Astrocyte of the spinal cord (primary cell): Measurements from ENCODE around the gene TSPAN31.

ENCODE experiments used
- DNase-seq: peaks from one replicate; pipeline ENCODE4 v3.0.0; 2011; ENCODE audit warnings: low read depth, low spot score
- H3K4me3 ChIP-seq: 2 replicates; pipeline ENCODE4 v1.5.1; 2011; ENCODE audit warnings: low read depth, mild to moderate bottlenecking, low read length, moderate library complexity
- in situ Hi-C: cut with HindIII; loops from 2 replicates; pipeline ENCODE4 v1.10.0; 2017; ENCODE audit warnings: low sequenced_read_pairs
- TF ChIP-seq, protein P1 (sequence below): IDR thresholded peaks from 2 replicates; pipeline ENCODE4 v1.5.1; 2012; ENCODE audit warnings: low read depth, mild to moderate bottlenecking, low read length, inconsistent platforms

TSPAN31 gene

DNA sequence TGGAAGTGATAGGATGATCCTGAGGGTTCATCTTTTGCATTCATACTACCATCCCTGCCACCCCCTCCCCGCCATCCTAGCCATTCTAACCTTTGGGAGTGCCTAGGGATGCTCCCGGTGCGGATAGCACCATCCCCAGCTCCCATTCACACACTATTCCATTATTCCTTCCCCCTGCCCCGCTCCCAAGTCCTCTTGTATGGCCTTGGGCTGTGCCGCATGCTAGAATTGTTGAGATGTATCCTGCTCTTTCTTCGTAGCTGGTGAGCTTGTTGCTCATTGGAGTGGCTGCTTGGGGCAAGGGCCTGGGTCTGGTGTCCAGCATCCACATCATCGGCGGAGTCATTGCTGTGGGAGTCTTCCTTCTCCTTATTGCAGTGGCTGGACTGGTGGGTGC is 644 bp downstream of the TSPAN31 start:
- no peak for DNase-seq
- in situ Hi-C loops, result no loop called here
- TF ChIP-seq, protein P1, sequence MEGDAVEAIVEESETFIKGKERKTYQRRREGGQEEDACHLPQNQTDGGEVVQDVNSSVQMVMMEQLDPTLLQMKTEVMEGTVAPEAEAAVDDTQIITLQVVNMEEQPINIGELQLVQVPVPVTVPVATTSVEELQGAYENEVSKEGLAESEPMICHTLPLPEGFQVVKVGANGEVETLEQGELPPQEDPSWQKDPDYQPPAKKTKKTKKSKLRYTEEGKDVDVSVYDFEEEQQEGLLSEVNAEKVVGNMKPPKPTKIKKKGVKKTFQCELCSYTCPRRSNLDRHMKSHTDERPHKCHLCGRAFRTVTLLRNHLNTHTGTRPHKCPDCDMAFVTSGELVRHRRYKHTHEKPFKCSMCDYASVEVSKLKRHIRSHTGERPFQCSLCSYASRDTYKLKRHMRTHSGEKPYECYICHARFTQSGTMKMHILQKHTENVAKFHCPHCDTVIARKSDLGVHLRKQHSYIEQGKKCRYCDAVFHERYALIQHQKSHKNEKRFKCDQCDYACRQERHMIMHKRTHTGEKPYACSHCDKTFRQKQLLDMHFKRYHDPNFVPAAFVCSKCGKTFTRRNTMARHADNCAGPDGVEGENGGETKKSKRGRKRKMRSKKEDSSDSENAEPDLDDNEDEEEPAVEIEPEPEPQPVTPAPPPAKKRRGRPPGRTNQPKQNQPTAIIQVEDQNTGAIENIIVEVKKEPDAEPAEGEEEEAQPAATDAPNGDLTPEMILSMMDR, result no peak
- peak overlapping the region; percentile 95 for H3K4me3 ChIP-seq

DNA sequence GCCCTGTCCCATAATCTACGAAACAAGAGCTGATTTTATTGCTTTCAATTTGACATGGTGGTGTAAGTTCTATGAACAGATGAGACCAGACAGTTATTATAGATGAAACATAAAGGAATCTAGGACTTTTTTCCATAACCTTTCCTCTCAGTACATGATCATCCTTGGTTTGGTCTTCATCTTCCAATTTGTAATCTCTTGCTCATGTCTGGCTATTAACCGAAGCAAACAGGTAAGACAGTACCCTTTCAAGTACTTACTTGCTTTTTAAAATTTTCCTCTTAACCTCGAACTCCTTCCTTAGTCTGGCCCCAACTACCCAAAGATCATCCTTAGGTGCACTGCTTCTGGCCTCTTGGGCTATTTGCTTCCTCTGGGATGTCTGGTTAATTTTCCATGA is 1.2 kb downstream of the TSPAN31 start:
- TF ChIP-seq, protein P1, result no peak
- in situ Hi-C loops, result no loop called here
- H3K4me3 ChIP-seq, result peak overlapping the region; percentile 95
- no peak for DNase-seq

DNA sequence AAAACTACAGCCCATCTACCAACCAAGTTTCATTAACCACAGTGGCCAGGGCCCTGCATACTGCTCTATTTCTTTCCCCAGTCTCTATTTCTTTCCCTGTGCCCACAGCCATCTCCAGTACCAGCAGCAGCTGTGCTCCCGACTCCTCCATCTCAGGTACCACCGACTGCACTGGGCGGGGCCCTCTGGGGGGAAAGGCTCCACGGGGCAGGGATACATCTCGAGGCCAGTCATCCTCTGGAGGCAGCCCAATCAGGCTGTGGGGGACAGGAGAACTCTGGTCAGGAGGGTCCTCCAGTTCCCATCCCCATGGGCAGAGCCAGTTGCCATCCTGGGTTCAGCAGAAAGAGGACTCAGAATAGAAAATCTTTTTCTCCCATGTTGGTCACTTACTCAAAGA is 4.2 kb downstream of the TSPAN31 start:
- H3K4me3 ChIP-seq, result no peak overlapping the region
- TF ChIP-seq, protein P1, result no peak
- in situ Hi-C loops, result no loop called here
- DNase-seq, result no peak

DNA sequence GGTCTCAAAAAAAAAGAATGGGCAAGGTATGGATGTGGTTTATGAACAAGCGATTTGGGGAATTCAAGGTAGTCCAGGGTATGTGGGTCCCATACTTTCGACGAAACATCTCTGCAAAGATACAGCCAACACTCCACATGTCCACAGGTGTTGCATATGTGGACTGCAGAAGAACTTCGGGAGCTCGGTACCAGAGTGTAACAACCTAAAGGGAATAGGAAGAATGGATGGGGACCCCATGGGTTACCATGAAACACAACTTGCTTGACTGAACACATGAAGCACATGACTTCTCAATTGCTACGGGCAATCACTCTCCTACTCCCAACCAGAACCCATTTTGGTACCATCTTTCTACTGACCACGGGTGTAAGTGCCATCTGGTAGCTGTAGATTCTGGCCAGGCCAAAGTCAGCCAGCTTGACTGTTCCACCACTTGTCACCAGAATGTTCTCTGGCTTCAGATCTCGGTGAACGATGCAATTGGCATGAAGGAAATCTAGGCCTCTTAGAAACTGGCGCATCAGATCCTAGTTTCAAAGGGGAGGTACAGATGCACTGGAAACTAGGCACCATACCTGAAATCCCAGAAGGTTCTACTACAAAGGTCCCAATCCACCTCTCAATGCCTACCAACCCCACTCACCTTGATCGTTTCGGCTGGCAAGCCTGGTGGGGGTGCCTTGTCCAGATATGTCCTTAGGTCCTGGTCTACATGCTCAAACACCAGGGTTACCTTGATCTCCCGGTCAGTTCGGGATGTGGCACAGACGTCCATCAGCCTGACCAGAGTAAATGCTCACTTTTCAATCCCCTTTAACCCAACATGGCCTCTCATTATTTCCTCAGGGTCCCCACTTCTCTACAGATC is 6.0 kb downstream of the TSPAN31 start:
- in situ Hi-C loops, result no loop called here
- TF ChIP-seq, protein P1, result no peak
- H3K4me3 ChIP-seq, result peak overlapping the region; percentile 94

DNA sequence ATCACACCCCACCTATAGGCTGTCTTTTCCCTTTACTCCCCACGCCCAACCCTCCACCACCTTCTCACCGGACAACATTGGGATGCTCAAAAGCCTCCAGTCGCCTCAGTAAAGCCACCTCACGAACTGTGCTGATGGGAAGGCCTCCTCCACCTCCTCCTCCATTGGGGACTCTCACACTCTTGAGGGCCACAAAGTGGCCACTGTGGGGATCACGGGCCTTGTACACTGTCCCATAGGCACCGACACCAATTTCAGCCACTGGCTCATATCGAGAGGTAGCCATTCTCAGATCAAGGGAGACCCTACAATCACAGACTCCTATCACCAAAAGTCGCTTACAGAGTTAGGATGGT is 6.6 kb downstream of the TSPAN31 start:
- DNase-seq, result no peak
- peak overlapping the region; percentile 94 for H3K4me3 ChIP-seq
- in situ Hi-C loops, result no loop called here
- TF ChIP-seq, protein P1, result no peak

More for the DNA sequence above, 6.0 kb downstream of the TSPAN31 start:
- no peak for DNase-seq

DNA sequence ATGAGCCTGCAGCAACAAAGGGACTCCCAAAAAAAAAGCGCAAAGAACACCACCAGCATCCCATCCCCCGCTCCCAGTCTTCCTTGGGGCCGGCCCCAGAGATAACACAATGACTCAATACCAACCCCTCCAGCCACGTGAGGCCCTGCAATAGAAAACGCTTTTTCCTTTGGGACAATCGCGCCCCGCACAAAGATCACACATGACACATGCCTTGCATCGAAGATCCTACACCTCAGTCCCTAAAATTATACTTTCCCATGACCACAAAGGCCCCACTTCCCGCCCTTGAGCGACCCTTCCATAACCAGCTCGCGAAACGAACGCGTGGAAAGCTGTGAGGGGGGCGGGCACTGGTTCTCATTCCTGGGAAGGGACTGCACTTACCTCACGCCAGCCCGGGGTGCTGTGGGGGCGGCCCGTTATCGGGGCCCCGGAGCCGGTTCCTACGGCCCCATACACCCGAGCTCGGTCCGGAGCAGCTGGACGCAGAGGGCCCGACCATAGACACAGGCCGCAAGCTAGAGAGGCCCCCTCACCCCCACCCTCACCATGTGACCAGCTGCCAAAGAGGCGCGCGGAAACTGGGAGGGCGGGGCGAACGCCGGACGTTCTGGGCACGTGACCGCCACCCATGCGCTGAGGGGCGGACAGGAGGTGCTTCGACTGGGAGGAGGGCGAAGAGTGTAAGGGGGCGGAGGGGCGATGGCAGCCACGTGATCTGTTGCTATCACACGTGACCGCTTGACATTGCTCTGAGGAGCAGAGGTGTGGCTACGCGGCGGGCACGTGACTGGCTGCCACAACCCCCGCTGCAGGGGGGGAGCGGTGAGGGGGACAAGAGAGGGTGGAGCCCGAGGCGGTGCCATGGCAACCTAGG is 7.2 kb downstream of the TSPAN31 start, which contains the start of gene CDK4:
Gene CDK4 (minus strand): TSS at position 523 of the 880 bp plus-strand sequence. CDS start 593 bp downstream, outside the sequence.
- TF ChIP-seq, protein P1, result no peak
- peak within 1 kb of the TSS; percentile 94 for H3K4me3 ChIP-seq
- in situ Hi-C loops, result no loop called here
- peak; percentile 100 for DNase-seq
